Trophoblast cell (in vitro differentiated cells and primary cell): ENCODE results near the gene CCDC88A.
A peak's percentile ranks its signal among the peaks of the same experiment; 100 is the strongest.

Source experiments
- DNase-seq, 2 donors: peaks; one replicate each; pipeline ENCODE4 v3.0.0-alpha.2; 2016
- H2AFZ ChIP-seq: 2 replicates; pipeline ENCODE4 v1.6.1; 2013; ENCODE audit warnings: low read length, moderate library complexity, mild to moderate bottlenecking; ENCODE audit not compliant: insufficient read depth, poor library complexity
- H2AK5ac ChIP-seq: 2 replicates; pipeline ENCODE4 v1.6.1; 2013; ENCODE audit warnings: mild to moderate bottlenecking, low read length
- H2BK120ac ChIP-seq: 2 replicates; pipeline ENCODE4 v1.6.1; 2013; ENCODE audit warnings: low read length, mild to moderate bottlenecking, moderate library complexity; ENCODE audit not compliant: insufficient read depth, poor library complexity
- H2BK12ac ChIP-seq: 2 replicates; pipeline ENCODE4 v1.6.1; 2013; ENCODE audit warnings: mild to moderate bottlenecking, low read length, moderate library complexity
- H2BK5ac ChIP-seq: 2 replicates; pipeline ENCODE4 v1.6.1; 2013; ENCODE audit warnings: low read length, low read depth, moderate library complexity, mild to moderate bottlenecking; ENCODE audit not compliant: poor library complexity
- H3K14ac ChIP-seq: 2 replicates; pipeline ENCODE4 v1.6.1; 2013; ENCODE audit warnings: mild to moderate bottlenecking, low read length
- H3K18ac ChIP-seq: 2 replicates; pipeline ENCODE4 v1.6.1; 2013; ENCODE audit warnings: mild to moderate bottlenecking, low read length
- H3K23ac ChIP-seq: 2 replicates; pipeline ENCODE4 v1.6.1; 2013; ENCODE audit warnings: low read length
- H3K27ac ChIP-seq: 2 replicates; pipeline ENCODE4 v1.5.1; 2013; ENCODE audit warnings: low read depth, mild to moderate bottlenecking, inconsistent platforms, low read length, moderate library complexity
- H3K27me3 ChIP-seq: 2 replicates; pipeline ENCODE4 v1.6.1; 2013; ENCODE audit warnings: inconsistent platforms, mild to moderate bottlenecking, low read length, moderate library complexity; ENCODE audit not compliant: insufficient read depth
- H3K36me3 ChIP-seq, 2 experiments: 1 replicate in 1 of 2; 2 replicates in 1 of 2; pipeline ENCODE4 v1.6.1; 2013; ENCODE audit warnings: low read length in 2 of 2, mild to moderate bottlenecking in 2 of 2, moderate library complexity in 1 of 2; ENCODE audit not compliant: insufficient read depth in 2 of 2, control insufficient read depth in 1 of 2
- H3K4ac ChIP-seq: 2 replicates; pipeline ENCODE4 v1.6.1; 2013; ENCODE audit warnings: low read depth, mild to moderate bottlenecking, low read length, moderate library complexity
- H3K4me1 ChIP-seq, 2 experiments: 1 replicate in 1 of 2; 2 replicates in 1 of 2; pipeline ENCODE4 v1.6.1; 2013; ENCODE audit warnings: low read length in 2 of 2, mild to moderate bottlenecking in 2 of 2, moderate library complexity in 1 of 2; ENCODE audit not compliant: insufficient read depth in 2 of 2, control insufficient read depth in 1 of 2
- H3K4me2 ChIP-seq: 2 replicates; pipeline ENCODE4 v1.6.1; 2013; ENCODE audit warnings: inconsistent platforms, mild to moderate bottlenecking, low read length, moderate library complexity
- H3K4me3 ChIP-seq: 2 replicates; pipeline ENCODE4 v1.5.1; 2013; ENCODE audit warnings: mild to moderate bottlenecking, low read depth, low read length, inconsistent platforms
- H3K79me1 ChIP-seq: one replicate; pipeline ENCODE4 v1.6.1; 2013; ENCODE audit warnings: low read length
- H3K79me2 ChIP-seq: 2 replicates; pipeline ENCODE4 v1.6.1; 2013; ENCODE audit warnings: low read length, mild to moderate bottlenecking; ENCODE audit not compliant: control insufficient read depth, insufficient read depth, poor library complexity
- H3K9ac ChIP-seq: 2 replicates; pipeline ENCODE4 v1.6.1; 2013; ENCODE audit warnings: mild to moderate bottlenecking, low read length
- H3K9me3 ChIP-seq: 2 replicates; pipeline ENCODE4 v1.6.1; 2013; ENCODE audit warnings: low read depth, mild to moderate bottlenecking, control low read depth, inconsistent platforms, low read length; ENCODE audit not compliant: insufficient read depth
- H4K12ac ChIP-seq: 2 replicates; pipeline ENCODE4 v1.6.1; 2013; ENCODE audit warnings: low read depth, mild to moderate bottlenecking, low read length, moderate library complexity
- H4K8ac ChIP-seq: 2 replicates; pipeline ENCODE4 v1.6.1; 2013; ENCODE audit warnings: low read depth, mild to moderate bottlenecking, low read length, moderate library complexity
- H4K91ac ChIP-seq: one replicate; pipeline ENCODE4 v1.6.1; 2013; ENCODE audit warnings: low read depth, mild to moderate bottlenecking, low read length, moderate library complexity
- WGBS: extraction: QIAGEN DNeasy Blood & Tissue Kit; methylation state at CpG from one replicate; pipeline ENCODE4 v1.1.7; 2013; ENCODE audit warnings: missing lambda C conversion rate; ENCODE audit not compliant: insufficient read length, insufficient coverage; ENCODE audit errors: extremely low coverage; 5-methylcytosine and 5-hydroxymethylcytosine counted together

Gene CCDC88A

GRCh38 chr2:55459279-55459678 lies 39.6 kb upstream of the CCDC88A start:
- no peak overlapping the region for H3K18ac ChIP-seq
- H2BK120ac ChIP-seq = no peak overlapping the region
- H2BK5ac ChIP-seq = no peak overlapping the region
- no peak overlapping the region for H2AFZ ChIP-seq
- H3K4me2 ChIP-seq = no peak overlapping the region
- H4K12ac ChIP-seq = no peak overlapping the region
- no peaks in the 10 kb centered on the region for H3K4me1 ChIP-seq
- no peak overlapping the region for H3K23ac ChIP-seq
- H4K8ac ChIP-seq = no peak overlapping the region
- no peak overlapping the region for H3K9ac ChIP-seq
- H4K91ac ChIP-seq = no peak overlapping the region
- H2AK5ac ChIP-seq = no peak overlapping the region
- WGBS = no CpG with 5 or more reads among the region's 3 CpGs
- peak in 1 of 2 donors; percentile 13 for DNase-seq
- H2BK12ac ChIP-seq = no peak overlapping the region
- H3K79me1 ChIP-seq = no peaks in the 10 kb centered on the region
- peaks cover 6% of the 10 kb centered on the region for H3K9me3 ChIP-seq
- H3K36me3 ChIP-seq = no peaks in the 10 kb centered on the region
- no peak overlapping the region for H3K27ac ChIP-seq
- no peaks in the 10 kb centered on the region for H3K79me2 ChIP-seq
- no peak overlapping the region for H3K14ac ChIP-seq
- no peaks in the 10 kb centered on the region for H3K27me3 ChIP-seq
- H3K4me3 ChIP-seq = no peak overlapping the region
- H3K4ac ChIP-seq = no peak overlapping the region

GRCh38 chr2:55454121-55454520 lies 34.5 kb upstream of the CCDC88A start:
- DNase-seq = peak; percentile 76 to 88
- Histone ChIP-seq H3K4ac (no peak overlapping the region), H3K36me3 (no peaks in the 10 kb centered on the region), H2BK120ac (no peak overlapping the region), H4K8ac (no peak overlapping the region), H2AK5ac (no peak overlapping the region), H3K79me1 (no peaks in the 10 kb centered on the region), H3K4me2 (no peak overlapping the region), H3K23ac (no peak overlapping the region), H2BK5ac (no peak overlapping the region), H4K12ac (no peak overlapping the region), H3K14ac (no peak overlapping the region), H3K4me1 (peaks cover 0 to 2% of the 10 kb centered on the region in 2 experiments), H3K27me3 (no peaks in the 10 kb centered on the region), H3K18ac (no peak overlapping the region), H2AFZ (no peak overlapping the region), H2BK12ac (no peak overlapping the region), H3K9me3 (no peaks in the 10 kb centered on the region), H3K9ac (no peak overlapping the region), H3K79me2 (no peaks in the 10 kb centered on the region), H3K4me3 (no peak overlapping the region), H4K91ac (no peak overlapping the region), H3K27ac (no peak overlapping the region)
- WGBS = no CpG with 5 or more reads among the region's 5 CpGs

- H4K91ac ChIP-seq = no peak overlapping the region
- no peaks in the 10 kb centered on the region for H3K79me1 ChIP-seq
- H3K4me3 ChIP-seq = no peak overlapping the region
- no peak overlapping the region for H3K18ac ChIP-seq
- no peak overlapping the region for H3K27ac ChIP-seq
- H2AFZ ChIP-seq = no peak overlapping the region
- H3K36me3 ChIP-seq = no peaks in the 10 kb centered on the region
- H3K23ac ChIP-seq = no peak overlapping the region
- no peak overlapping the region for H2BK120ac ChIP-seq
- no peaks in the 10 kb centered on the region for H3K9me3 ChIP-seq
- H2AK5ac ChIP-seq = no peak overlapping the region
- no peak overlapping the region for H3K4ac ChIP-seq
- H3K9ac ChIP-seq = no peak overlapping the region
- H4K12ac ChIP-seq = no peak overlapping the region
- no peak for DNase-seq
- no peak overlapping the region for H3K4me2 ChIP-seq
- H3K14ac ChIP-seq = no peak overlapping the region
- no CpG with 5 or more reads among the region's 2 CpGs for WGBS
- peaks cover 0 to 2% of the 10 kb centered on the region in 2 experiments for H3K4me1 ChIP-seq
- no peak overlapping the region for H2BK5ac ChIP-seq
- H3K27me3 ChIP-seq = no peaks in the 10 kb centered on the region
- no peak overlapping the region for H2BK12ac ChIP-seq
- H3K79me2 ChIP-seq = no peaks in the 10 kb centered on the region
- H4K8ac ChIP-seq = no peak overlapping the region
These were observed 33.2 kb upstream of the CCDC88A start for GRCh38 chr2:55452879-55453278.

- WGBS = no CpG with 5 or more reads among the region's 2 CpGs
- H3K79me1 ChIP-seq = no peaks in the 10 kb centered on the region
- H4K91ac ChIP-seq = no peak overlapping the region
- no peak overlapping the region for H3K27ac ChIP-seq
- H2AK5ac ChIP-seq = no peak overlapping the region
- no peak overlapping the region for H4K12ac ChIP-seq
- no peak overlapping the region for H4K8ac ChIP-seq
- no peak overlapping the region for H3K23ac ChIP-seq
- H3K4ac ChIP-seq = no peak overlapping the region
- no peak overlapping the region for H2BK120ac ChIP-seq
- no peak overlapping the region for H3K4me3 ChIP-seq
- no peak overlapping the region for H2BK5ac ChIP-seq
- no peaks in the 10 kb centered on the region for H3K9me3 ChIP-seq
- peaks cover 0 to 2% of the 10 kb centered on the region in 2 experiments for H3K4me1 ChIP-seq
- H3K14ac ChIP-seq = no peak overlapping the region
- no peaks in the 10 kb centered on the region for H3K27me3 ChIP-seq
- no peaks in the 10 kb centered on the region for H3K79me2 ChIP-seq
- H3K18ac ChIP-seq = no peak overlapping the region
- no peak for DNase-seq
- no peak overlapping the region for H2BK12ac ChIP-seq
- no peak overlapping the region for H3K9ac ChIP-seq
- no peaks in the 10 kb centered on the region for H3K36me3 ChIP-seq
- H2AFZ ChIP-seq = no peak overlapping the region
- no peak overlapping the region for H3K4me2 ChIP-seq
These were observed 32.0 kb upstream of the CCDC88A start for GRCh38 chr2:55451699-55452098.
